Uterus (tissue), 4 donors: ENCODE data around the gene DHX8. TPM values are rescaled to one million over a fixed set of nuclear protein-coding genes. Genes with fewer than 3 reads are reported as not detected.
"Not testable (repeated sequence)": the region's sequence is repeated elsewhere in the genome, so short reads cannot be mapped to it uniquely, and the experiment has no call there.

ENCODE experiments used
- DNase-seq, 2 donors: peaks; one replicate each; pipeline ENCODE4 v3.0.0-alpha.2; 2019 to 2020
- H3K27ac ChIP-seq, 2 donors: fragments of 200-600 bp; sonication (generic); 1 replicate in 1 of 2; 2 replicates in 1 of 2; pipeline ENCODE4 v1.5.1; 2016 to 2018
- H3K27me3 ChIP-seq, 2 donors: fragments of 200-600 bp; sonication (generic); one replicate each; pipeline ENCODE4 v1.5.1; 2018 to 2019; ENCODE audit warnings: control low read depth in 1 of 2
- H3K36me3 ChIP-seq, 2 donors: fragments of 200-600 bp; sonication (generic); one replicate each; pipeline ENCODE4 v1.5.1; 2019; ENCODE audit warnings: control low read depth in 1 of 2
- H3K4me1 ChIP-seq, 2 donors: fragments of 200-600 bp; sonication (generic); one replicate each; pipeline ENCODE4 v1.5.1; 2018 to 2019; ENCODE audit warnings: control low read depth in 1 of 2
- H3K4me3 ChIP-seq, 2 donors: fragments of 200-600 bp; sonication (generic); 1 replicate in 1 of 2; 2 replicates in 1 of 2; pipeline ENCODE4 v1.5.1; 2018 to 2019; ENCODE audit warnings: mild to moderate bottlenecking in 1 of 2
- H3K9me3 ChIP-seq, 2 donors: fragments of 200-600 bp; sonication (generic); one replicate each; pipeline ENCODE4 v1.5.1; 2019; ENCODE audit warnings: control low read depth in 1 of 2
- CTCF ChIP-seq, 4 experiments: fragments of 200-600 bp in 2 of 4; fragments of 450-650 bp in 2 of 4; sonication (generic) in 2 of 4; IDR thresholded peaks; one replicate each; pipeline ENCODE4 v1.5.1; 2016 to 2019; ENCODE audit warnings: antibody characterized with exemption in 4 of 4, mild to moderate bottlenecking in 2 of 4, moderate library complexity in 1 of 4
- POLR2A ChIP-seq, 2 donors: fragments of 450-650 bp; IDR thresholded peaks; one replicate each; pipeline ENCODE4 v1.6.1; 2016; ENCODE audit warnings: antibody characterized with exemption in 2 of 2, mild to moderate bottlenecking in 1 of 2, moderate library complexity in 1 of 2
- intact Hi-C: fragments of 100-400 bp; cut with DNase I; formaldehyde crosslinking; loops from one replicate; pipeline ENCODE4 v1.15.1; 2023; ENCODE audit warnings: low total_unique reads
- total RNA-seq, 4 donors: library from RNA; depleted of rRNA in 3 of 4; stranded (reverse); fragments of >200 nt in 3 of 4; gene quantifications; one replicate each; pipeline versions ENCODE4 v1.1.0 to v1.2.4, GENCODE V29; 2014 to 2023
- donor health status: DM: yes; HTN: yes; CAD: no.

DHX8 gene
- total RNA-seq, 4 donors from 2014 or later: 8.5 to 54.6 (median 32.0) TPM

GRCh38 chr17:43477832-43478634 lies 5.7 kb upstream of the DHX8 start:
- Histone ChIP-seq H3K27me3 (no peaks in the 10 kb centered on the region), H3K4me3 (no peak overlapping the region), H3K9me3 (no peaks in the 10 kb centered on the region), H3K27ac (no peak overlapping the region), H3K4me1 (no peaks in the 10 kb centered on the region), H3K36me3 (no peaks in the 10 kb centered on the region)
- no peak for TF ChIP-seq POLR2A (IDR thresholded peaks at IDR 0.05)
- TF ChIP-seq CTCF (IDR thresholded peaks at IDR 0.05): no peak
- no peak for DNase-seq
- intact Hi-C loops: no loop called here

DNA sequence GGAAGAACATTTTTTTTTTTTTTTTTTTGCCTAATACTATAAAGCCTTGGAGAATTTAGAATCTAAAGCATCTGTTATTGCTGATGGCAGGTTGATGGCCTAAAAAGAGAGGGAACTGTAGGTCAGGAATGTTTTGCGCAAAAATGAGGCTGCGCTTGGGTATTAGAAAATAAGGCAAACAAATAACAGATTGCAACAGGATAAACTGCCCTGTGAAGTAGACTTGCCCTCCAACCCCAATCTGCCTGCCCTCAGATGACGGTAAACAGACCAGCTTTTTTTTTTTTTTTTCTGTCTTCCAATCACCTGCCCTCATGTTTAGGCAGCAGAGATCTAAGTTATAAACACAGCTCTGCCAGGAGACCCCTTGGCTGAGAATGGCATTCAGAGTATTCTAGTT lies 3.8 kb upstream of the DHX8 start:
- TF ChIP-seq CTCF (IDR thresholded peaks at IDR 0.05): no peak
- no peak for TF ChIP-seq POLR2A (IDR thresholded peaks at IDR 0.05)
- Histone ChIP-seq H3K36me3 (no peaks in the 10 kb centered on the region), H3K27me3 (no peaks in the 10 kb centered on the region), H3K9me3 (no peaks in the 10 kb centered on the region), H3K4me3 (no peak overlapping the region), H3K4me1 (peaks cover 0 to 6% of the 10 kb centered on the region in 2 donors), H3K27ac (no peak overlapping the region)
- no peak for DNase-seq
- intact Hi-C loops: no loop called here

GRCh38 chr17:43482103-43483012 lies 1.4 kb upstream of the DHX8 start:
- no peak for TF ChIP-seq POLR2A (IDR thresholded peaks at IDR 0.05)
- no peak for TF ChIP-seq CTCF (IDR thresholded peaks at IDR 0.05)
- Histone ChIP-seq H3K4me3 (no peak overlapping the region), H3K9me3 (no peaks in the 10 kb centered on the region), H3K4me1 (peaks cover 0 to 11% of the 10 kb centered on the region in 2 donors), H3K36me3 (no peaks in the 10 kb centered on the region), H3K27me3 (no peaks in the 10 kb centered on the region), H3K27ac (peak overlapping the region in 1 of 2 donors; percentile 86)
- DNase-seq: no peak
- intact Hi-C loops: loop anchor here (1.0 kb wide), 1 partner anchor 88 kb away; no protein-coding TSS in a partner anchor

- no peaks in the 10 kb centered on the region for H3K9me3 ChIP-seq
- no peak overlapping the region for H3K4me3 ChIP-seq
- intact Hi-C loops: no loop called here
- no peak overlapping the region for H3K27ac ChIP-seq
- peaks cover 0 to 3% of the 10 kb centered on the region in 2 donors for H3K4me1 ChIP-seq
- no peaks in the 10 kb centered on the region for H3K36me3 ChIP-seq
- no peak for DNase-seq
- no peak for TF ChIP-seq POLR2A (IDR thresholded peaks at IDR 0.05)
- no peak for TF ChIP-seq CTCF (IDR thresholded peaks at IDR 0.05)
- H3K27me3 ChIP-seq: no peaks in the 10 kb centered on the region
Observed at GRCh38 chr17:43490621-43491020, 6.8 kb downstream of the DHX8 start.

DNA sequence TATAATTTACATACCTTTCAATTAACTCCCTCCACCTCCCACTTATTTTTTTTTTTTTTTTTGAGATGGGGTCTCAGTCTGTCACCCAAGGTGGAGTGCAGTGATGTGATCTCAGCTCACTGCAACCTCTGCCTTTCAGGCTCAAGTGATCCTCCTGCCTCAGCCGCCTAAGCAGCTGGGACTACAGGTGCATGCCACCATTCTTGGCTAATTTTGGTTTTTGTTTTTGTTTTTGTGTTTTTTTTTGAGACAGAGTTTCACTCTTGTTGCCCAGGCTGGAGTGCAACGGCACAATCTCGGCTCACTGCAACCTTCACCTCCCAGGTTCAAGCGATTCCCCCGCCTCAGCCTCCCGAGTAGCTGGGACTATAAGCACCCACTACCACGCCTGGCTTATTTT lies 25.7 kb downstream of the DHX8 start:
- DNase-seq, H3K4me3 ChIP-seq, H3K9me3 ChIP-seq, H3K27ac ChIP-seq, H3K36me3 ChIP-seq, H3K27me3 ChIP-seq, intact Hi-C loops, H3K4me1 ChIP-seq: not testable (repeated sequence)

DNA sequence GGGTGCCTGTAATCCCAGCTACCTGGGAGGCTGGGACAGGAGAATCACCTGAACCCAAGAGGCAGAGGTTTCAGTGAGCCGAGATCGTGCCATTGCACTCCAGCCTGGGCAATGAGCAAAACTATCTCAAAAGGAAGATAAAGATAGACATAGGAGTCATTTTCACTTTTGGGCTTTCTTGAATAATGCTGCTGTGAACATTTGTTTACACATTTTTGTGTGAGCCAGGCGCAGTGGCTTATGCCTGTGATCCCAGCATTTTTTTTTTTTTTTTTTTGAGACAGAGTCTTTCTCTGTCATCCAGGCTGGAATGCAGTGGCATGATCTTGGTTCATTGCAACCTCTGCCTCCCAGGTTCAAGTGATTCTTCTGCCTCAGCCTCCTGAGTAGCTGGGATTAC lies 27.4 kb downstream of the DHX8 start:
- intact Hi-C loops, H3K36me3 ChIP-seq, DNase-seq, H3K27me3 ChIP-seq, H3K4me1 ChIP-seq, H3K9me3 ChIP-seq, H3K27ac ChIP-seq, H3K4me3 ChIP-seq: not testable (repeated sequence)
